Esophagus mucosa (tissue), 1 donor: ENCODE data around the gene HIP1. TPM values are rescaled to one million over a fixed set of nuclear protein-coding genes. Genes with fewer than 3 reads are reported as not detected.
A peak's percentile ranks its signal among the peaks of the same experiment; 100 is the strongest.

ENCODE experiments used
- ATAC-seq: fragments of 200-7000 bp; cut with Tn5 transposase; one replicate; pipeline ENCODE4 v1.9.1; 2020
- total RNA-seq: library from RNA; stranded (reverse); gene quantifications from one replicate; pipeline ENCODE4 v1.2.4, GENCODE V29; 2023
- donor health status: DM: yes; HTN: yes; CAD: no.

HIP1 gene
- total RNA-seq, 1 donor from 2014 or later, result 5.4 TPM

DNA sequence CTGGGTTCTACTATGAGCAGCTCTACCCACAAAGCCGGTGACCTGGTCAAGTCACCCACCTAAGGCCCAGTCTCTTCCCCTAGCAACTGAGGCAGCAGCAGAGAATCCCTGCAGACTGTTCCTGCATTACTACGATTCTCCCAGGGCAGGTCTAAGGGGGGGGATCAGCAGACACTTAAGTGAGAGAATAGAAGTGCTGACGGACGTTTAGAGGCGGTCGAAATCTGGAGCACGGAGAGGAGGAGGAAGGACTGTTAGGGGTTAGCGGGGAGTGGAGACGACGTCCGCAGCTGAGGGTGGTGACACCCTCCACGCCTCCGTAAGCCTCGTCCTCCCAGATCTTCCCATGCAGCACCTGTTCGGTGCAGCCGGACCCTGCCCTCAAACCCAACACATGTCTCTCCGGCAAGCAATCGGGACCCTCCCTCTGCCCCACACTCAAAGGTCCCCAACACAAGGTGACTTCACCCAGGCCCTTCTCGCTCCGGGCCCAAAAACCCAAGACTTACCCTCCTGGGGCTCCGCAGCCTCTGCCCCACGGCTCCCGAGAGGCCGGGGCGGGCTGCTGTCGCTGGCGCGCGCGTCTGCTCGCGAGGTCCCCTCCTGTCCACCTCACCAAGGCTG, 253.3 kb downstream of the HIP1 start:
- peak; percentile 17 for ATAC-seq

Other genes with a start within 250 kb of the HIP1 start
- not detected for gene SPDYE5, start 246.6 kb downstream of the HIP1 start, total RNA-seq
- gene CCL26, start 33.3 kb upstream of the HIP1 start, total RNA-seq, result not detected
- gene CCL24, start 74.9 kb upstream of the HIP1 start, total RNA-seq, result 0.56 TPM
- 37.5 TPM for gene RHBDD2, start 140.1 kb upstream of the HIP1 start, total RNA-seq
- gene POR, start 176.2 kb upstream of the HIP1 start, total RNA-seq, result 137 TPM